Uterus (tissue), 4 donors: Measurements from ENCODE around the gene MAZ. TPM values are rescaled to one million over a fixed set of nuclear protein-coding genes. Genes with fewer than 3 reads are reported as not detected.

Experiments
- DNase-seq, 2 donors: peaks; one replicate each; pipeline ENCODE4 v3.0.0-alpha.2; 2019 to 2020
- H3K27ac ChIP-seq, 2 donors: fragments of 200-600 bp; sonication (generic); 1 replicate in 1 of 2; 2 replicates in 1 of 2; pipeline ENCODE4 v1.5.1; 2016 to 2018
- H3K27me3 ChIP-seq, 2 donors: fragments of 200-600 bp; sonication (generic); one replicate each; pipeline ENCODE4 v1.5.1; 2018 to 2019; ENCODE audit warnings: control low read depth in 1 of 2
- H3K36me3 ChIP-seq, 2 donors: fragments of 200-600 bp; sonication (generic); one replicate each; pipeline ENCODE4 v1.5.1; 2019; ENCODE audit warnings: control low read depth in 1 of 2
- H3K4me1 ChIP-seq, 2 donors: fragments of 200-600 bp; sonication (generic); one replicate each; pipeline ENCODE4 v1.5.1; 2018 to 2019; ENCODE audit warnings: control low read depth in 1 of 2
- H3K4me3 ChIP-seq, 2 donors: fragments of 200-600 bp; sonication (generic); 1 replicate in 1 of 2; 2 replicates in 1 of 2; pipeline ENCODE4 v1.5.1; 2018 to 2019; ENCODE audit warnings: mild to moderate bottlenecking in 1 of 2
- H3K9me3 ChIP-seq, 2 donors: fragments of 200-600 bp; sonication (generic); one replicate each; pipeline ENCODE4 v1.5.1; 2019; ENCODE audit warnings: control low read depth in 1 of 2
- CTCF ChIP-seq, 4 experiments: fragments of 200-600 bp in 2 of 4; fragments of 450-650 bp in 2 of 4; sonication (generic) in 2 of 4; IDR thresholded peaks; one replicate each; pipeline ENCODE4 v1.5.1; 2016 to 2019; ENCODE audit warnings: antibody characterized with exemption in 4 of 4, mild to moderate bottlenecking in 2 of 4, moderate library complexity in 1 of 4
- POLR2A ChIP-seq, 2 donors: fragments of 450-650 bp; IDR thresholded peaks; one replicate each; pipeline ENCODE4 v1.6.1; 2016; ENCODE audit warnings: antibody characterized with exemption in 2 of 2, mild to moderate bottlenecking in 1 of 2, moderate library complexity in 1 of 2
- intact Hi-C: fragments of 100-400 bp; cut with DNase I; formaldehyde crosslinking; loops from one replicate; pipeline ENCODE4 v1.15.1; 2023; ENCODE audit warnings: low total_unique reads
- total RNA-seq, 4 donors: library from RNA; depleted of rRNA in 3 of 4; stranded (reverse); fragments of >200 nt in 3 of 4; gene quantifications; one replicate each; pipeline versions ENCODE4 v1.1.0 to v1.2.4, GENCODE V29; 2014 to 2023
- donor health status: DM: yes; HTN: yes; CAD: no.

MAZ gene
- total RNA-seq, 4 donors from 2014 or later: 32.8 to 200 (median 67.5) TPM

GRCh38 chr16:29854520-29855100 lies 48.3 kb downstream of the MAZ start:
- no peaks in the 10 kb centered on the region for H3K9me3 ChIP-seq
- H3K4me3 ChIP-seq: no peak overlapping the region
- H3K27me3 ChIP-seq: no peaks in the 10 kb centered on the region
- H3K36me3 ChIP-seq: no peaks in the 10 kb centered on the region
- intact Hi-C loops: no loop called here
- no peaks in the 10 kb centered on the region for H3K4me1 ChIP-seq
- DNase-seq: no peak
- H3K27ac ChIP-seq: no peak overlapping the region
- no peak for TF ChIP-seq CTCF (IDR thresholded peaks at IDR 0.05)
- no peak for TF ChIP-seq POLR2A (IDR thresholded peaks at IDR 0.05)

GRCh38 chr16:29857133-29857760 lies 50.9 kb downstream of the MAZ start:
- Histone ChIP-seq H3K27ac (no peak overlapping the region), H3K9me3 (no peaks in the 10 kb centered on the region), H3K36me3 (no peaks in the 10 kb centered on the region), H3K4me3 (no peak overlapping the region), H3K4me1 (peaks cover 0 to 15% of the 10 kb centered on the region in 2 donors), H3K27me3 (no peaks in the 10 kb centered on the region)
- no peak for DNase-seq
- no peak for TF ChIP-seq CTCF (IDR thresholded peaks at IDR 0.05)
- no peak for TF ChIP-seq POLR2A (IDR thresholded peaks at IDR 0.05)
- intact Hi-C loops: no loop called here

GRCh38 chr16:29858149-29858849 lies 52.0 kb downstream of the MAZ start:
- Histone ChIP-seq H3K9me3 (no peaks in the 10 kb centered on the region), H3K27me3 (no peaks in the 10 kb centered on the region), H3K4me1 (peaks cover 0 to 15% of the 10 kb centered on the region in 2 donors), H3K4me3 (no peak overlapping the region), H3K36me3 (no peaks in the 10 kb centered on the region), H3K27ac (no peak overlapping the region)
- no peak for DNase-seq
- intact Hi-C loops: no loop called here
- TF ChIP-seq POLR2A (IDR thresholded peaks at IDR 0.05) (no peak), CTCF (IDR thresholded peaks at IDR 0.05) (no peak)

- no peak for DNase-seq
- Histone ChIP-seq H3K4me1 (peaks cover 0 to 15% of the 10 kb centered on the region in 2 donors), H3K4me3 (no peak overlapping the region), H3K27me3 (no peaks in the 10 kb centered on the region), H3K36me3 (no peaks in the 10 kb centered on the region), H3K27ac (no peak overlapping the region), H3K9me3 (no peaks in the 10 kb centered on the region)
- intact Hi-C loops: no loop called here
- TF ChIP-seq POLR2A (IDR thresholded peaks at IDR 0.05) (no peak), CTCF (IDR thresholded peaks at IDR 0.05) (no peak)
These were observed 52.6 kb downstream of the MAZ start for GRCh38 chr16:29858974-29859373.

GRCh38 chr16:29860218-29860617 lies 53.9 kb downstream of the MAZ start:
- Histone ChIP-seq H3K9me3 (no peaks in the 10 kb centered on the region), H3K4me3 (no peak overlapping the region), H3K36me3 (no peaks in the 10 kb centered on the region), H3K4me1 (peaks cover 0 to 15% of the 10 kb centered on the region in 2 donors), H3K27me3 (no peaks in the 10 kb centered on the region), H3K27ac (no peak overlapping the region)
- DNase-seq: no peak
- TF ChIP-seq POLR2A (IDR thresholded peaks at IDR 0.05) (no peak), CTCF (IDR thresholded peaks at IDR 0.05) (no peak)
- intact Hi-C loops: no loop called here
